K562 (cell line): ENCODE measurements around the gene C9. TPM values are rescaled to one million over a fixed set of nuclear protein-coding genes. Genes with fewer than 3 reads are reported as not detected.

Experiments
- ATAC-seq: fragments of 200-7000 bp; cut with Tn5 transposase; 3 replicates; pipeline ENCODE4 v1.9.1; 2020; ENCODE audit warnings: moderate library complexity
- BruUV-seq: library from RNA; stranded (reverse); fragments of 400-500 nt; replicated peaks from 2 replicates; lab custom pipeline; 2021; lab: Mats Ljungman, UMichigan
- CTCF ChIA-PET: fragments of 300-600 bp; formaldehyde crosslinking; extraction: SDS; loops from one replicate; lab custom pipeline; 2021; ENCODE audit warnings: low intra/inter-chr PET ratio; lab: Yijun Ruan, JAX
- POLR2A ChIA-PET: fragments of 300-600, 350-650 bp; sonication (Branson Sonifier 250); formaldehyde crosslinking; extraction: SDS; loops from one replicate; lab custom pipeline; 2021; ENCODE audit warnings: antibody characterized with exemption, inconsistent platforms; lab: Yijun Ruan, JAX
- DNase-seq, 4 experiments: peaks; one replicate each; pipeline versions ENCODE4 v3.0.0 to v3.0.0-alpha.2; 2011 to 2018; ENCODE audit warnings: low spot score in 3 of 4, mixed read lengths in 3 of 4; ENCODE audit errors: extremely low read depth in 1 of 4
- FAIRE-seq: peaks from 2 replicates; lab custom pipeline; 2011; peaks lifted over from hg19 to GRCh38; lab: Jason Lieb, UNC
- H2AFZ ChIP-seq: 2 replicates; pipeline ENCODE4 v1.6.0; 2011; ENCODE audit warnings: low read depth, low read length, control low read depth, inconsistent platforms
- H3K27ac ChIP-seq: fragments of 200-600 bp; 3 replicates; pipeline ENCODE4 v1.8.0; 2011; ENCODE audit warnings: low read depth, mild to moderate bottlenecking, control low read depth, inconsistent platforms, low read length, moderate library complexity, mixed read lengths; ENCODE audit errors: extremely low read depth
- H3K27me3 ChIP-seq, 2 experiments: fragments of 300-600 bp in 1 of 2; 2 replicates in 1 of 2; 3 replicates in 1 of 2; pipeline versions ENCODE4 v1.6.0 to v1.8.0; 2011; ENCODE audit warnings: inconsistent platforms in 2 of 2, low read length in 2 of 2, mild to moderate bottlenecking in 1 of 2, mixed read lengths in 1 of 2, moderate library complexity in 1 of 2; ENCODE audit not compliant: control insufficient read depth in 2 of 2, insufficient read depth in 2 of 2
- H3K36me3 ChIP-seq: fragments of 300-600 bp; 3 replicates; pipeline ENCODE4 v1.8.0; 2011; ENCODE audit warnings: mild to moderate bottlenecking, low read length, inconsistent platforms; ENCODE audit not compliant: control insufficient read depth, insufficient read depth
- H3K4me1 ChIP-seq, 2 experiments: fragments of 200-600 bp in 1 of 2; replicated peaks in 1 of 2; 2 replicates in 1 of 2; 3 replicates in 1 of 2; pipeline versions ENCODE4 v1.5.1 to v1.8.0; 2011; ENCODE audit warnings: inconsistent platforms in 2 of 2, low read length in 2 of 2, mild to moderate bottlenecking in 1 of 2, mixed read lengths in 1 of 2, moderate library complexity in 1 of 2; ENCODE audit not compliant: control insufficient read depth in 2 of 2, insufficient read depth in 2 of 2
- H3K4me2 ChIP-seq: 2 replicates; pipeline ENCODE4 v1.6.1; 2011; ENCODE audit warnings: low read length, control low read depth, inconsistent platforms, mixed read lengths; ENCODE audit not compliant: insufficient read depth
- H3K4me3 ChIP-seq: fragments of 200-600 bp; sonication (generic), shearing (Covaris generic); 2 replicates; pipeline ENCODE4 v1.5.1; 2016; ENCODE audit warnings: control low read depth, inconsistent platforms
- H3K79me2 ChIP-seq: fragments of 200-600 bp; 3 replicates; pipeline ENCODE4 v1.8.0; 2011; ENCODE audit warnings: low read length, inconsistent platforms; ENCODE audit not compliant: control insufficient read depth, insufficient read depth
- H3K9ac ChIP-seq, 2 experiments: 2 replicates each; pipeline versions ENCODE4 v1.6.0 to v1.6.1; 2011; ENCODE audit warnings: low read depth in 2 of 2, low read length in 2 of 2, control low read depth in 1 of 2, inconsistent platforms in 1 of 2, mild to moderate bottlenecking in 1 of 2, mixed read lengths in 1 of 2; ENCODE audit not compliant: insufficient read depth in 1 of 2
- H3K9me1 ChIP-seq: one replicate; pipeline ENCODE4 v1.6.0; 2011; ENCODE audit warnings: inconsistent platforms, mild to moderate bottlenecking, low read length, moderate library complexity; ENCODE audit not compliant: control insufficient read depth, insufficient read depth
- H3K9me3 ChIP-seq: replicated peaks from 2 replicates; pipeline ENCODE4 v1.5.1; 2011; ENCODE audit warnings: low read depth, low read length, inconsistent platforms; ENCODE audit not compliant: control insufficient read depth, insufficient read depth
- H4K20me1 ChIP-seq: replicated peaks from 2 replicates; pipeline ENCODE4 v1.6.1; 2011; ENCODE audit warnings: low read length, inconsistent platforms, mixed read lengths; ENCODE audit not compliant: control insufficient read depth, insufficient read depth
- CEBPB ChIP-seq: fragments of 450-650 bp; IDR thresholded peaks from 2 replicates; pipeline ENCODE4 v1.6.1; 2016; ENCODE audit warnings: missing genetic modification characterization, missing compliant biosample characterization
- CEBPG ChIP-seq, 3 experiments: fragments of 200-800 bp in 1 of 3; sonication (Bioruptor generic) in 1 of 3; sonication (generic) in 1 of 3; formaldehyde crosslinking in 1 of 3; IDR thresholded peaks in 2 of 3; conservative IDR thresholded peaks in 1 of 3; 2 replicates each; pipeline versions ENCODE4 v1.6.1 to v1.8.0; 2016 to 2022; ENCODE audit warnings: missing compliant biosample characterization in 2 of 3, missing genetic modification characterization in 2 of 3, mild to moderate bottlenecking in 1 of 3, missing genetic modification reagents in 1 of 3
- IRF9 ChIP-seq: fragments of 450-650 bp; IDR thresholded peaks from 2 replicates; pipeline ENCODE4 v1.6.1; 2016; ENCODE audit warnings: missing biosample characterization, missing genetic modification characterization
- RBFOX2 ChIP-seq: fragments of 200-400 bp; formaldehyde crosslinking; IDR thresholded peaks from 2 replicates; pipeline ENCODE4 v1.6.1; 2017; ENCODE audit warnings: low read depth, mild to moderate bottlenecking, low read length, moderate library complexity
- WGBS: fragments of 100-300 bp; shearing (Covaris generic); methylation state at CpG from one replicate; pipeline ENCODE4 v1.1.6; 2016; ENCODE audit warnings: low coverage, mixed read lengths; ENCODE audit not compliant: insufficient coverage; ENCODE audit errors: missing lambda C conversion rate; 5-methylcytosine and 5-hydroxymethylcytosine counted together
- in situ Hi-C: fragments of 300-500 bp; cut with MboI; formaldehyde crosslinking; loops from 4 replicates; pipeline ENCODE4 v1.15.0; 2018; ENCODE audit warnings: inconsistent platforms, mixed read lengths
- intact Hi-C: fragments of 100-400 bp; cut with micrococcal nuclease; formaldehyde crosslinking; loops from 2 replicates; pipeline ENCODE4 v1.14.2; 2022
- polyA plus RNA-seq, 8 experiments: library from polyadenylated mRNA; depleted of rRNA in 4 of 8; stranded (reverse) in 5 of 8; unstranded in 3 of 8; fragments of >200 nt; fragmentation: Nextera tagmentation in 2 of 8; fragmentation: Illumina TruSeq in 1 of 8; extraction: Ambion mirVana in 2 of 8; extraction: Trizol in 1 of 8; gene quantifications; 2 replicates each; pipeline versions ENCODE4 v1.2.1 to v1.2.3, GENCODE V29; 2011 to 2014; ENCODE audit warnings: inconsistent platforms in 1 of 8, missing spikeins in 1 of 8
- total RNA-seq, 7 experiments: library from RNA; depleted of rRNA in 6 of 7; stranded (reverse); fragments of >200 nt in 6 of 7; fragmentation: Illumina TruSeq in 2 of 7; extraction: Trizol in 2 of 7; gene quantifications; 2 replicates each; pipeline versions ENCODE4 v1.2.1 to v1.2.3, GENCODE V29; 2011 to 2021; ENCODE audit warnings: low replicate concordance in 1 of 7

Gene C9
- total and polyA plus RNA-seq, 9 of the 15 experiments (the other 6 are each of a cell fraction or from before 2014, with no cell fraction given): 0.08 to 0.38 TPM; not detected in 7

- in situ Hi-C loops (no loop called here), intact Hi-C loops (no loop called here)
- FAIRE-seq (no peak), DNase-seq (no peak), ATAC-seq (no peak)
- 7% methylated on average over 3 of the region's 3 CpGs for WGBS
- POLR2A ChIA-PET: interaction anchor here (0.6 to 3.3 kb wide), 2 partner anchors 11 to 1026 kb away, joined by 3 to 10 read pairs; no protein-coding TSS in a partner anchor
- Histone ChIP-seq H3K27me3 (no peaks in the 10 kb centered on the region; a peak in 1 of 5 replicates), H3K4me3 (no peak overlapping the region), H2AFZ (no peak overlapping the region), H3K9ac (no peak overlapping the region), H3K9me3 (no peaks in the 10 kb centered on the region), H3K36me3 (no peaks in the 10 kb centered on the region), H3K9me1 (no peaks in the 10 kb centered on the region), H3K4me1 (no peaks in the 10 kb centered on the region; a peak in 1 of 5 replicates), H3K79me2 (no peaks in the 10 kb centered on the region), H3K4me2 (no peak overlapping the region), H3K27ac (no peak overlapping the region), H4K20me1 (no peaks in the 10 kb centered on the region)
- TF ChIP-seq IRF9 (tag) (0 out of 2 replicates have a peak, but pooled peaks have one; percentile 28), CEBPG (CRISPR knock-in tag; IDR thresholded peaks at IDR 0.05) (no peak), CEBPG (tag; conservative IDR thresholded peaks at IDR 0.05 in 1 of 2, IDR thresholded peaks at IDR 0.05 in 1 of 2) (peak; percentile 38 to 66; a peak in 3 of 4 replicates), CEBPB (tag) (peak; percentile 87), RBFOX2 (no peak)
- BruUV-seq: no TSS peak
- CTCF ChIA-PET: no interaction called here
Measured at GRCh38 chr5:39235648-39236047, 128.6 kb downstream of the C9 start.
